Natural killer cell treated with Interleukin-12 subunit alpha and Interleukin-12 subunit beta and Interleukin-15 and Interleukin-18, amount 100 ng/mL, for 72 hours (primary cell): ENCODE measurements around the gene PDYN. TPM values are rescaled to one million over a fixed set of nuclear protein-coding genes. Genes with fewer than 3 reads are reported as not detected.
"Not testable (repeated sequence)": the region's sequence is repeated elsewhere in the genome, so short reads cannot be mapped to it uniquely, and the experiment has no call there.

Experiments
- ATAC-seq, 2 donors: fragments of 150-1000 bp; cut with Tn5 transposase in 1 of 2; sonication (Bioruptor Pico), chemical (Tn5 transposase) in 1 of 2; 2 replicates each; pipeline ENCODE4 v1.10.0; 2021
- DNase-seq: peaks from one replicate; pipeline ENCODE4 v3.0.0; 2022; ENCODE audit warnings: low spot score
- H3K27ac Mint-ChIP-seq, 2 donors: 1 replicate in 1 of 2; 2 replicates in 1 of 2; pipeline ENCODE4 v1.8.0; 2022; ENCODE audit warnings: mixed read lengths in 2 of 2, mild to moderate bottlenecking in 1 of 2, moderate library complexity in 1 of 2
- H3K27me3 Mint-ChIP-seq, 2 donors: 1 replicate in 1 of 2; 2 replicates in 1 of 2; pipeline ENCODE4 v1.8.0; 2022; ENCODE audit warnings: mixed read lengths in 2 of 2
- H3K36me3 Mint-ChIP-seq: one replicate; pipeline ENCODE4 v1.8.0; 2022; ENCODE audit warnings: mixed read lengths
- H3K4me1 Mint-ChIP-seq, 2 donors: 1 replicate in 1 of 2; 2 replicates in 1 of 2; pipeline ENCODE4 v1.8.0; 2022; ENCODE audit warnings: low read depth in 2 of 2, mixed read lengths in 2 of 2, mild to moderate bottlenecking in 1 of 2
- H3K4me3 Mint-ChIP-seq: one replicate; pipeline ENCODE4 v1.8.0; 2022; ENCODE audit warnings: mixed read lengths
- H3K9me3 Mint-ChIP-seq: 2 replicates; pipeline ENCODE4 v1.8.0; 2022; ENCODE audit warnings: mixed read lengths
- total RNA-seq, 2 donors: library from RNA; stranded (reverse); gene quantifications; one replicate each; pipeline ENCODE4 v1.2.3, GENCODE V29; 2022

PDYN gene
- not detected for total RNA-seq

DNA sequence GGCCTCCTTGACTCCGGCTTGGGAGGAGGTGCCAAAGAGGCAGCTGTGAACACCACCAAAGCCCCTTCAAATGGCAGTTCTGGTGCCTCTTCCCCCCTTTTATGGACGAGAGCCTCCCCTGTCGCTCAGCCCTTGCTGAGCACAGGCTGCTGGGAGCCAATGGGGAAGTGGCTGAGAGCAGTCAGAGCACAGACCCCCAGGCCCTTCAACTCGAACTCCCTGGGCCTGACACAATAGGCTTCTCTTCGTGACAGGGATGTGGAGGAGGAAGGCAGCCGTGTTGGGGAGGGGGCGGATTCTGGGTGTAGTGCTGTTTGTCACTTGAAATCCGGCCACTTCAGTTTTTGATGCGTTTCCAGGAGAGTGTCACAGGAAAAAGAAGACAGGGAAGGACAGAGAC is at the start of gene PDYN:
Gene PDYN (minus strand): TSS at position 73 of the 400 bp plus-strand sequence. CDS start 10,974 bp downstream, outside the sequence.
- H3K36me3 Mint-ChIP-seq: no peaks in the 10 kb centered on the region
- no peak for DNase-seq
- H3K9me3 Mint-ChIP-seq: no peaks in the 10 kb centered on the region
- H3K4me3 Mint-ChIP-seq: no peak within 1 kb of the TSS
- no peak for ATAC-seq
- peaks cover 32 to 45% of the 10 kb centered on the region in 2 donors for H3K27me3 Mint-ChIP-seq
- H3K4me1 Mint-ChIP-seq: no peaks in the 10 kb centered on the region
- H3K27ac Mint-ChIP-seq: no peak within 1 kb of the TSS

GRCh38 chr20:2042400-2042799 is 48.5 kb upstream of the PDYN start:
- H3K9me3 Mint-ChIP-seq: no peaks in the 10 kb centered on the region
- no peak overlapping the region for H3K27ac Mint-ChIP-seq
- DNase-seq (no peak), ATAC-seq (no peak)
- H3K27me3 Mint-ChIP-seq: peaks cover 25 to 44% of the 10 kb centered on the region in 2 donors
- H3K4me3 Mint-ChIP-seq: no peak overlapping the region
- no peaks in the 10 kb centered on the region for H3K36me3 Mint-ChIP-seq
- no peaks in the 10 kb centered on the region for H3K4me1 Mint-ChIP-seq

DNA sequence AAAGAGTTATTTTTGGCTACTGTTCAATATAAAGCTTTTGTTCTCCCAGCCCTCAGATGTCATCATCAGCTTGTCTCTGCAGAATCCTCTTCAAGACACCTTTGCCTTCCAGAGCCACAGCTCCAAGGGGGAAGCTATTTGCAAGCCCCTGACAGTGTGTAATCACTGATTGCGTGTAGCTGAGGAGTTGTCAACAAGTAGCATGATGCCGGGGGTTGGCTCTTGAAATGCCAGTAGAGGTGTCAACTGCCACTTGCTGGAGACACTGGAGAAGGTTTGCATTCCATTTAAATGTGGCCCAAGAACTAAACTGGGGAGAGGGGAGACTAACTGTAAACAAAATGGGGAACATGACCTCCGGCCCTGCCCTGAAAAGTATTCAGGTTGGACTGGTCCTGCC is 44.3 kb upstream of the PDYN start:
- Mint-ChIP-seq H3K27me3 (peaks cover 25 to 54% of the 10 kb centered on the region in 2 donors), H3K9me3 (no peaks in the 10 kb centered on the region)

GRCh38 chr20:2037296-2037914 is 43.5 kb upstream of the PDYN start:
- no peak for ATAC-seq
- no peaks in the 10 kb centered on the region for H3K4me1 Mint-ChIP-seq

More for the DNA sequence above, 44.3 kb upstream of the PDYN start:
- no peak overlapping the region for H3K27ac Mint-ChIP-seq
- H3K36me3 Mint-ChIP-seq: no peaks in the 10 kb centered on the region
- DNase-seq (no peak), ATAC-seq (no peak)
- H3K4me1 Mint-ChIP-seq: no peaks in the 10 kb centered on the region
- H3K4me3 Mint-ChIP-seq: no peak overlapping the region

GRCh38 chr20:2036357-2036756 is 42.5 kb upstream of the PDYN start:
- not testable (repeated sequence) for ATAC-seq, H3K36me3 Mint-ChIP-seq, H3K27ac Mint-ChIP-seq, H3K4me3 Mint-ChIP-seq, H3K4me1 Mint-ChIP-seq, DNase-seq, H3K9me3 Mint-ChIP-seq
- H3K27me3 Mint-ChIP-seq: peaks cover 26 to 59% of the 10 kb centered on the region in 2 donors

More at GRCh38 chr20:2037296-2037914, 43.5 kb upstream of the PDYN start:
- no peak overlapping the region for H3K4me3 Mint-ChIP-seq
- H3K36me3 Mint-ChIP-seq: no peaks in the 10 kb centered on the region
- peaks cover 25 to 54% of the 10 kb centered on the region in 2 donors for H3K27me3 Mint-ChIP-seq
- no peaks in the 10 kb centered on the region for H3K9me3 Mint-ChIP-seq
- DNase-seq: no peak
- H3K27ac Mint-ChIP-seq: no peak overlapping the region

DNA sequence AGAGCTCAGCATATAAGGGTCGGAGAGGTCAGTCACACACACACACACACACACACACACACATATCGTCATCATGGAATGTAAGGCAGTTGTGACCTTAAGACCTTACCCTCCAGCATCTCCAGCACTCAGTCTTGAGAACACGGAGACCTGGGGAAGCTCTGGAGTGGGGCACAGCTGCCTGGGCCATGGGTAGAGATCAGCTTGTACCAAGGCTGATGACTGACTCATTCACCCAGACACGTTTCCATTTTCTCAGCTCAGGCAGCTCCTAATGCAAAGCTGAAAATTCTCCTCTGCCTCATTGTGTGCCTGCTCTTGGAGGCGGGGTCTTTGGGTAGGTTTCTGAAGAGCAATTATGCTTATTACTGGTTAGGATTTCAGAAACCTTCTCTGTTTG is 38.3 kb upstream of the PDYN start:
- no peaks in the 10 kb centered on the region for H3K36me3 Mint-ChIP-seq
- no peak overlapping the region for H3K4me3 Mint-ChIP-seq
- DNase-seq (no peak), ATAC-seq (no peak)
- H3K4me1 Mint-ChIP-seq: no peaks in the 10 kb centered on the region
- peaks cover 25 to 52% of the 10 kb centered on the region in 2 donors for H3K27me3 Mint-ChIP-seq
- H3K9me3 Mint-ChIP-seq: no peaks in the 10 kb centered on the region
- no peak overlapping the region for H3K27ac Mint-ChIP-seq

- Mint-ChIP-seq H3K27me3 (peaks cover 24 to 37% of the 10 kb centered on the region in 2 donors), H3K9me3 (no peaks in the 10 kb centered on the region), H3K36me3 (no peaks in the 10 kb centered on the region), H3K4me3 (no peak overlapping the region), H3K4me1 (no peaks in the 10 kb centered on the region), H3K27ac (no peak overlapping the region)
- ATAC-seq (no peak), DNase-seq (no peak)
Measured at GRCh38 chr20:2026514-2026913, 32.7 kb upstream of the PDYN start.

- no peaks in the 10 kb centered on the region for H3K36me3 Mint-ChIP-seq
- ATAC-seq: no peak
- no peak overlapping the region for H3K4me3 Mint-ChIP-seq
- no peak for DNase-seq
- H3K9me3 Mint-ChIP-seq: no peaks in the 10 kb centered on the region
- peaks cover 24 to 33% of the 10 kb centered on the region in 2 donors for H3K27me3 Mint-ChIP-seq
- no peaks in the 10 kb centered on the region for H3K4me1 Mint-ChIP-seq
- no peak overlapping the region for H3K27ac Mint-ChIP-seq
Measured at GRCh38 chr20:2026004-2026403, 32.1 kb upstream of the PDYN start.

GRCh38 chr20:2023151-2023550 is 29.3 kb upstream of the PDYN start:
- no peak for DNase-seq
- no peak overlapping the region for H3K4me3 Mint-ChIP-seq
- H3K4me1 Mint-ChIP-seq: no peaks in the 10 kb centered on the region
- no peak for ATAC-seq
- no peaks in the 10 kb centered on the region for H3K36me3 Mint-ChIP-seq
- H3K27me3 Mint-ChIP-seq: peaks cover 25 to 30% of the 10 kb centered on the region in 2 donors
- no peaks in the 10 kb centered on the region for H3K9me3 Mint-ChIP-seq
- H3K27ac Mint-ChIP-seq: no peak overlapping the region

- ATAC-seq (no peak), DNase-seq (no peak)
- H3K9me3 Mint-ChIP-seq: no peaks in the 10 kb centered on the region
- H3K27ac Mint-ChIP-seq: no peak overlapping the region
- no peak overlapping the region for H3K4me3 Mint-ChIP-seq
- no peaks in the 10 kb centered on the region for H3K4me1 Mint-ChIP-seq
- H3K27me3 Mint-ChIP-seq: peaks cover 27 to 28% of the 10 kb centered on the region in 2 donors
- H3K36me3 Mint-ChIP-seq: no peaks in the 10 kb centered on the region
Measured at GRCh38 chr20:2022163-2022562, 28.3 kb upstream of the PDYN start.

DNA sequence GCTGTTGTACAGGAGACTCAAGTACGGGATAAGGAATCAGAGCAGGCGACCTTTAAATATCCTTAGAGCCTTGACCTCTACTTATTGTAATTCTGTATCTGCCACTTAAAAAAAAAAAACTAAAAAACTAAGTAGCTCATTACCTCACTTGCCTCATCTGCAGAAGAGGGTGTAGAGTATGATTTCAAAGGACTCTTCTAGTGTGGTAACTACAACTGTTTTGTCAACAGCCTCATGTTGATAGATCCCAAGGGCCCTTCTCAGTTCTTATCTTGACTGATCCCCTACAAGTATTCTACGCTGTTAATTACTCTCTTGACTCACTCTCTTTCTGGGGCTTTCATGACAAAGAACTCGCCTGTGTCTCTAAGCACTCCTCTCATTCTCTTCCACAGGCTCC is 16.7 kb upstream of the PDYN start:
- H3K9me3 Mint-ChIP-seq: no peaks in the 10 kb centered on the region
- no peaks in the 10 kb centered on the region for H3K4me1 Mint-ChIP-seq
- DNase-seq (no peak), ATAC-seq (no peak)
- no peak overlapping the region for H3K27ac Mint-ChIP-seq
- H3K27me3 Mint-ChIP-seq: peaks cover 22 to 49% of the 10 kb centered on the region in 2 donors
- no peaks in the 10 kb centered on the region for H3K36me3 Mint-ChIP-seq
- no peak overlapping the region for H3K4me3 Mint-ChIP-seq

DNA sequence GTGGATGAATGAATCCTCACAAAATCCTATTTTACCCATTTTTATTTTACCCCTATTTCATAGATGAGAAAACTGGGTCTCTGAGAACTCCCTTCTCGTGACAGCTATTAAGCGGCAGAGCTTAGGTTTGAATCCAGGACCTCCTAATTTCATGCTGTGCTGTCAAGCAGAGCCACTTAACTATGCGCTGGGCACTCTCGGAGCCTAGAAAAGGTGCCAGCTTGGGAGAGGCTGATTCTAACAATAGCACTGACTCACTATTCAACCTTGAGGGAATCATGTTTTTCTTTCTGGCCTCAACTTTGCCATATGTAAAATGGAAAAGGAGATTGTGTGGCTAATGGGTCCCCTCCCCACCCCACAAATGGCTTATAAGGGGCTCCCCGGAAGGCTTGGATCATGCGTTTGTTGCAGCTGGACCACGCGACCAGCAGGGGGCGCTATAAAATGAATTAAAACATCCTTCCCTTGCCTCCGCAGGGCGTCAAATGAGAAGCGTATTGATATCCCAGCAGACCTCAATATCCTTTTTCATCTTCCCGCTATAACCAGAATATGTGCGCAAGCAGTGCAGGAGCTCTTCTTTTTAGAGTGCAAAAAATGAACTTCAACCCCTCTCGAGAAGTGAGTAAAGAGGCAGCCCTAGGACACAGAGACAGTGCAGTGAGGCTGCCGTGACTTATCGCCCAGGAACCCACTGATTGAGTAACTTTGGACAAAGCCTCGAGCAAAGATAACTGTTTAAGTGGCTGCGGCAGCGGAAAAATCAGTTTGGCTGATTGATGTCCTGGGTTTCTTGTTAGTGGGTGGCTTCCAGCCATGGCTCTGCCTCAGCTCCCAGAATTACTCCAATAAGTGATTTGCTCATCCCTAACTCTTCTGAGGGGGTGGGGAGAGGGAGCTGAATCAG is 12.8 kb upstream of the PDYN start:
- ATAC-seq (no peak), DNase-seq (no peak)
- Mint-ChIP-seq H3K4me3 (no peak overlapping the region), H3K9me3 (no peaks in the 10 kb centered on the region), H3K4me1 (no peaks in the 10 kb centered on the region), H3K27ac (no peak overlapping the region), H3K36me3 (no peaks in the 10 kb centered on the region), H3K27me3 (peaks cover 17 to 25% of the 10 kb centered on the region in 2 donors)

GRCh38 chr20:2005831-2006426 is 12.1 kb upstream of the PDYN start:
- Mint-ChIP-seq H3K4me3 (no peak overlapping the region), H3K4me1 (no peaks in the 10 kb centered on the region)

DNA sequence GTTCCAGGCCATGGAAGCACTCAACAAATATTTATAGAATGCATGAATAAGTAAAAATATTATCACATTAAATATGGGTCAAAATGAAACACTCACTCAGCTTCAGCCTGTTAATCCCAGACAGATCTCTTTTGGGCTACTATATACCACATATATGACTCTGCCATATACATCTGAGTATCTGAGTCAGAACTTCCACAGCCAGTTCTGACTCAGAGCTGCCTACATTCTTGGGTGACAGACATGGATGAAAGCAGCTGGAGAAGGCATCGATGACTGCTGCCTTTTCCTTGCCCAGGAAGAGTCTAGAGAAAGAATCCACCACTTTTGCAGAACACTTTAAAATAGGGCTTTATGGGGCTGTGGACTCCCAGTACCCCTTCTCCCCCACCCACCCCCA is 11.5 kb upstream of the PDYN start:
- Mint-ChIP-seq H3K36me3 (no peaks in the 10 kb centered on the region), H3K4me1 (no peaks in the 10 kb centered on the region), H3K27me3 (peaks cover 10 to 12% of the 10 kb centered on the region in 2 donors), H3K4me3 (no peak overlapping the region), H3K27ac (no peak overlapping the region), H3K9me3 (no peaks in the 10 kb centered on the region)
- no peak for DNase-seq
- ATAC-seq: no peak

More at GRCh38 chr20:2005831-2006426, 12.1 kb upstream of the PDYN start:
- H3K27ac Mint-ChIP-seq: no peak overlapping the region
- no peak for ATAC-seq
- no peaks in the 10 kb centered on the region for H3K9me3 Mint-ChIP-seq
- DNase-seq: peak; percentile 64
- H3K36me3 Mint-ChIP-seq: no peaks in the 10 kb centered on the region
- H3K27me3 Mint-ChIP-seq: peaks cover 14 to 17% of the 10 kb centered on the region in 2 donors
